ENCODE measurements around the gene TCTA.

Gene TCTA

GRCh38 chr3:49460956-49461355 lies 48.7 kb downstream of the TCTA start:
- no peak for DNase-seq (ENCODE audit: low spot score)

GRCh38 chr3:49461443-49462171 lies 49.4 kb downstream of the TCTA start:
- DNase-seq (ENCODE audit: low spot score) = no peak

GRCh38 chr3:49462222-49462621 lies 50.0 kb downstream of the TCTA start:
- no peak for DNase-seq (ENCODE audit: low spot score)

DNA sequence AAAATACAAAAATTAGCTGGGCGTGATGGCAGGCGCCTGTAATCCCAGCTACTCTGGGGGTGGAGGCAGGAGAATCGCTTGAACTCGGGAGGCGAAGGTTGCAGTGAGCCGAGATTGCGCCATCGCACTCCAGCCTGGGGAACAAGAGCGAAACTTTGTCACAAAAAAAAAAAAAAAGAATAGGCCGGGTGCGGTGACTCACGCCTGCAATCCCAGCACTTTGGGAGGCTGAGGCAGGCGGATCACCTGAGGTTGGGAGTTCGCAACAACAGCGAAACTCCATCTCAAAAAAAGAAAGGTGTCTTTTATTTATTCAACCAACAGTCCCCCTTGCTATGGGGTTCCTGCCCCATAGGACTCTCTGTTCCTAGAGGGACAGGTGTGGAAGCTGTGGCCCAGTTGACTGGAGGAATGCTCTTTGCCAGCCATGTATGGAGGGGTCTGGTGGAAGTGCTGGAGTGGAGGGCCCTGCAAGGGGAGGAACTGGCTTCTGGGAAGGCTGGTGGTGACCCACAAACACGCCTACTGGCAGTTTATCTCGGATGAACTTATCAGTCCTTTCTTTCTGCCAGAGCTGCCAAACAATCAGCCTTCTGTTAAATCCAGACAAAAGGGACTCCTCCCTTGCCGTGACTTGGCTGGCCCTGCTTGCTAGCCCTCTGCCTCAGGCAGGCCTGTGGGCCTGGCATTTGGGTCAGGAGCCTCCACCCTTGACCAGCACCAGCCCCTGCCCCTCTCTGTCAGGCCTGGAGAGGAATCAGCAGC lies 53.2 kb downstream of the TCTA start:
- peak; percentile 46 for DNase-seq (ENCODE audit: low spot score)

All from HuH-7.5 (cell line).